ENCODE data around the gene VCL. TPM values are rescaled to one million over a fixed set of nuclear protein-coding genes. Genes with fewer than 3 reads are reported as not detected.
"Not testable (repeated sequence)": the region's sequence is repeated elsewhere in the genome, so short reads cannot be mapped to it uniquely, and the experiment has no call there.

Gene VCL
- 10 to 100 TPM; 27.8 to 29.2 TPM for total RNA-seq

- ChIA-PET POLR2A (interaction anchor here (1.0 kb wide), 1 partner anchor 42 kb away, joined by 3 read pairs; no protein-coding TSS in a partner anchor), CTCF (interaction anchor here (1.2 to 2.5 kb wide), 3 partner anchors 40 to 83 kb away, joined by 3 to 8 read pairs (median 5); no protein-coding TSS in a partner anchor)
- intact Hi-C loops (cut with micrococcal nuclease): loop anchor here (2.0 to 10.0 kb wide), 5 partner anchors 83 to 1219 kb away; partner anchors contain the start of genes KAT6B, NDST2 and SAMD8
- peaks cover 33% of the 10 kb centered on the region for H3K4me1 Mint-ChIP-seq (ENCODE audit: low read depth)
- DNase-seq: peak; percentile 97
- peak within 1 kb of the TSS; percentile 91 for H3K4me3 Mint-ChIP-seq
- H3K36me3 Mint-ChIP-seq: no peaks in the 10 kb centered on the region
- peak within 1 kb of the TSS; percentile 89 for H3K27ac Mint-ChIP-seq
- H3K27me3 Mint-ChIP-seq: no peaks in the 10 kb centered on the region
- no peaks in the 10 kb centered on the region for H3K9me3 Mint-ChIP-seq
These were observed at the start of gene VCL for GRCh38 chr10:73997787-73998622. VCL (plus strand) TSS chr10:73998116; CDS start chr10:73998208, 92 bp downstream.

GRCh38 chr10:73948947-73949633 lies 48.8 kb upstream of the VCL start:
- no peaks in the 10 kb centered on the region for H3K36me3 Mint-ChIP-seq
- intact Hi-C loops (cut with micrococcal nuclease): no loop called here
- no peak overlapping the region for H3K27ac Mint-ChIP-seq
- no peaks in the 10 kb centered on the region for H3K9me3 Mint-ChIP-seq
- ChIA-PET POLR2A (no interaction called here), CTCF (interaction anchor here (1.0 kb wide), 1 partner anchor 9 kb away, joined by 4 read pairs; no protein-coding TSS in a partner anchor)
- DNase-seq: no peak
- H3K27me3 Mint-ChIP-seq: no peaks in the 10 kb centered on the region
- H3K4me1 Mint-ChIP-seq (ENCODE audit: low read depth): peaks cover 6% of the 10 kb centered on the region
- no peak overlapping the region for H3K4me3 Mint-ChIP-seq

- Mint-ChIP-seq H3K4me3 (no peak overlapping the region), H3K4me1 (ENCODE audit: low read depth) (peaks cover 12% of the 10 kb centered on the region), H3K36me3 (no peaks in the 10 kb centered on the region), H3K27ac (no peak overlapping the region), H3K9me3 (no peaks in the 10 kb centered on the region), H3K27me3 (no peaks in the 10 kb centered on the region)
- ChIA-PET POLR2A (no interaction called here), CTCF (interaction anchor here (1.4 to 5.1 kb wide), 2 partner anchors 10 to 64 kb away, joined by 9 to 19 read pairs; no protein-coding TSS in a partner anchor)
- intact Hi-C loops (cut with micrococcal nuclease): no loop called here
- no peak for DNase-seq
These were observed 47.6 kb upstream of the VCL start for GRCh38 chr10:73950155-73950948.

- no peak overlapping the region for H3K27ac Mint-ChIP-seq
- DNase-seq: peak; percentile 25
- intact Hi-C loops (cut with micrococcal nuclease): no loop called here
- no peak overlapping the region for H3K4me3 Mint-ChIP-seq
- ChIA-PET CTCF (interaction anchor here (0.6 to 5.1 kb wide), 4 partner anchors 12 to 415 kb away, joined by 3 to 19 read pairs (median 8); no protein-coding TSS in a partner anchor), POLR2A (no interaction called here)
- no peaks in the 10 kb centered on the region for H3K36me3 Mint-ChIP-seq
- peaks cover 34% of the 10 kb centered on the region for H3K4me1 Mint-ChIP-seq (ENCODE audit: low read depth)
- H3K27me3 Mint-ChIP-seq: no peaks in the 10 kb centered on the region
- H3K9me3 Mint-ChIP-seq: no peaks in the 10 kb centered on the region
These were observed 44.3 kb upstream of the VCL start for GRCh38 chr10:73953665-73954064.

- intact Hi-C loops (cut with micrococcal nuclease): loop anchor here (5.0 kb wide), 1 partner anchor 67 kb away; no protein-coding TSS in a partner anchor
- ChIA-PET CTCF (interaction anchor here (5.1 kb wide), 1 partner anchor 69 kb away, joined by 19 read pairs; no protein-coding TSS in a partner anchor), POLR2A (no interaction called here)
- H3K36me3 Mint-ChIP-seq: no peaks in the 10 kb centered on the region
- peaks cover 41% of the 10 kb centered on the region for H3K4me1 Mint-ChIP-seq (ENCODE audit: low read depth)
- no peak for DNase-seq
- no peaks in the 10 kb centered on the region for H3K27me3 Mint-ChIP-seq
- H3K4me3 Mint-ChIP-seq: no peak overlapping the region
- no peaks in the 10 kb centered on the region for H3K9me3 Mint-ChIP-seq
- no peak overlapping the region for H3K27ac Mint-ChIP-seq
These were observed 43.2 kb upstream of the VCL start for GRCh38 chr10:73954737-73955136.

GRCh38 chr10:73955719-73956118 lies 42.2 kb upstream of the VCL start:
- no peaks in the 10 kb centered on the region for H3K36me3 Mint-ChIP-seq
- no peak for DNase-seq
- H3K27me3 Mint-ChIP-seq: no peaks in the 10 kb centered on the region
- no peaks in the 10 kb centered on the region for H3K9me3 Mint-ChIP-seq
- ChIA-PET CTCF (interaction anchor here (1.2 to 4.1 kb wide), 8 partner anchors 15 to 1280 kb away, joined by 3 to 53 read pairs (median 12); partner anchors contain the start of gene COMTD1), POLR2A (interaction anchor here (1.1 to 1.2 kb wide), 2 partner anchors 76 to 145 kb away, joined by 3 read pairs; no protein-coding TSS in a partner anchor)
- no peak overlapping the region for H3K4me3 Mint-ChIP-seq
- H3K4me1 Mint-ChIP-seq (ENCODE audit: low read depth): peaks cover 49% of the 10 kb centered on the region
- intact Hi-C loops (cut with micrococcal nuclease): loop anchor here (1.0 to 5.0 kb wide), 6 partner anchors 37 to 123 kb away; no protein-coding TSS in a partner anchor
- H3K27ac Mint-ChIP-seq: peak overlapping the region; percentile 33

- peak overlapping the region; percentile 85 for H3K27ac Mint-ChIP-seq
- intact Hi-C loops (cut with micrococcal nuclease): loop anchor here (1.0 to 5.0 kb wide), 6 partner anchors 36 to 122 kb away; no protein-coding TSS in a partner anchor
- peak overlapping the region; percentile 26 for H3K4me3 Mint-ChIP-seq
- peaks cover 49% of the 10 kb centered on the region for H3K4me1 Mint-ChIP-seq (ENCODE audit: low read depth)
- CTCF ChIA-PET: interaction anchor here (0.5 to 4.1 kb wide), 35 partner anchors 9 to 1279 kb away, joined by 3 to 53 read pairs (median 4); partner anchors contain the start of genes COMTD1 and VCL
- no peaks in the 10 kb centered on the region for H3K9me3 Mint-ChIP-seq
- peak; percentile 53 for DNase-seq
- H3K36me3 Mint-ChIP-seq: no peaks in the 10 kb centered on the region
- POLR2A ChIA-PET: interaction anchor here (0.6 to 1.5 kb wide), 8 partner anchors 12 to 146 kb away, joined by 3 to 5 read pairs (median 3); partner anchors contain the start of gene VCL
- no peaks in the 10 kb centered on the region for H3K27me3 Mint-ChIP-seq
These were observed 41.2 kb upstream of the VCL start for GRCh38 chr10:73956476-73957359.

- Mint-ChIP-seq H3K4me3 (no peak overlapping the region), H3K4me1 (ENCODE audit: low read depth) (peaks cover 43% of the 10 kb centered on the region), H3K9me3 (no peaks in the 10 kb centered on the region), H3K27me3 (no peaks in the 10 kb centered on the region), H3K36me3 (no peaks in the 10 kb centered on the region), H3K27ac (peak overlapping the region; percentile 13)
- POLR2A ChIA-PET: no interaction called here
- intact Hi-C loops (cut with micrococcal nuclease): loop anchor here (5.0 kb wide), 1 partner anchor 72 kb away; no protein-coding TSS in a partner anchor
- CTCF ChIA-PET: interaction anchor here (0.9 to 4.1 kb wide), 4 partner anchors 20 to 121 kb away, joined by 3 to 53 read pairs (median 6); no protein-coding TSS in a partner anchor
- DNase-seq: no peak
These were observed 38.3 kb upstream of the VCL start for GRCh38 chr10:73959484-73960243.

GRCh38 chr10:73962386-73962785 lies 35.5 kb upstream of the VCL start:
- Mint-ChIP-seq H3K4me3 (no peak overlapping the region), H3K4me1 (ENCODE audit: low read depth) (peaks cover 21% of the 10 kb centered on the region), H3K27ac (no peak overlapping the region), H3K36me3 (no peaks in the 10 kb centered on the region), H3K27me3 (no peaks in the 10 kb centered on the region), H3K9me3 (no peaks in the 10 kb centered on the region)
- DNase-seq: no peak
- CTCF ChIA-PET: interaction anchor here (1.1 kb wide), 1 partner anchor 119 kb away, joined by 5 read pairs; no protein-coding TSS in a partner anchor
- POLR2A ChIA-PET: no interaction called here
- intact Hi-C loops (cut with micrococcal nuclease): no loop called here

GRCh38 chr10:73963533-73963932 lies 34.4 kb upstream of the VCL start:
- H3K27me3 Mint-ChIP-seq; H3K9me3 Mint-ChIP-seq; H3K36me3 Mint-ChIP-seq; intact Hi-C loops (cut with micrococcal nuclease); H3K4me3 Mint-ChIP-seq; DNase-seq; H3K27ac Mint-ChIP-seq; POLR2A ChIA-PET: not testable (repeated sequence)
- peaks cover 16% of the 10 kb centered on the region for H3K4me1 Mint-ChIP-seq (ENCODE audit: low read depth)
- CTCF ChIA-PET: interaction anchor here (2.0 kb wide), 1 partner anchor 77 kb away, joined by 5 read pairs; no protein-coding TSS in a partner anchor
